CD4-positive, alpha-beta T cell treated with Interleukin-6 at 100 ng/mL for 8 hours (primary cell): ENCODE measurements around the gene FXYD1.

Experiments
- DNase-seq: peaks from one replicate; pipeline ENCODE4 v3.0.0-alpha.2; 2020; ENCODE audit warnings: mixed read lengths, low spot score

The FXYD1 gene

DNA sequence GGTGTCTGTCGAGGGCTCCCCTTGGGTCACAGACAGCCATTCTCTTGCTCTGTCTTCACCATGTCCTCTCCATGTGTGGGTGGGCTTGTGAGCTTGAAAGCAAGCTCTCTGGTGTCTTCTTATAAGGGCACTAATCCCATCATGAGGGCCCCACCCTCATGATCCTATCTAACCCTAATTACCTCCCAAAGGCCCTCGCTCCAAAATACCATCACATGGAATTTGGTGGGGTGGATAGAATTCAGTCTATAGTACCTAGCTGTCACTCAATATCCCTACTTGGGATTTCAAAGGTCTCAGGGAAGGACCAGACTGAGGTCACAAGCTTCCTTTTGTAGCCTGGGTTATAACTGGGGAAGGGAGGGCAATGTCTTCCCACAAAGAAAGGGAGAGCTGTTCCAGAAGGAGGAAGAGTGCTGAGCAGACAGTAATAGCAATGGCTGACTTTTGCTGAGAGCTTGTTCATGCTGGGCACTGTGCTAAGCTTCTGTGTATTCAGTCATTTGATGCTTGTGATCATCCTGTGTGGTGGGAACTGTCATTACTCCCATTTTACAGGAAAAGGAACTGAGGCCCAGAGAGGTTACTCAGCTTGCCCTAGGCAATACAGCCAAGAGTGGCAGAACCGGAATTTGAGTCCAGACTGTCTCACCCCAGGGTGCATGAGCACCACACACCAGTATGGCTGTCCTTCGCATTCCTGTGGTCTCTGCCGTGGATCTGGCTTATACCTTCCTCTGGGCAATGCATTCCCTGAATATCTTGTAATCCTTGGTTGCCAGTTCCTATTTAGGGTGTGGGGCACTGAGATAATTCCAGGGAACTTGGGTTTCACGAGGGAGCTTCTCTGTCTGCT, 24.1 kb downstream of the FXYD1 start:
- DNase-seq, result no peak

DNA sequence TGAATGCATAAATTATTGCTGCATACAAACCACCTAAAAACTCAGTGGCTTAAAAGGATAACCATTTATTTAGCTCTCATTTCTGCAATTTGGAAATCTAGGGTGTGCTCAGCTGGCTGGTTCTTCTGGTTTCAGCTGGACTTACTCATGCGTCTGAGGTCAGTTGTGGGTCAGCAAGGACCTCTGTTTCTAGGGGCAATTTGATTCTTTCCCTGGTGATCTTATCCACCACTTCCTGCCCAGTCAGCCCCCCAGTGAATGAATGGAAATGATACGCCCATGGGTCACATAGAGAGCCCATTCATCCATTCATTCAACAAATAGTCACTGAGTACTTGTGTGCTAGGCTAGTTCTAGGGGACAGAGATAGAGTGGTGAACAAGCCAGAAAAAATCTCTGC, 25.8 kb downstream of the FXYD1 start:
- no peak for DNase-seq

DNA sequence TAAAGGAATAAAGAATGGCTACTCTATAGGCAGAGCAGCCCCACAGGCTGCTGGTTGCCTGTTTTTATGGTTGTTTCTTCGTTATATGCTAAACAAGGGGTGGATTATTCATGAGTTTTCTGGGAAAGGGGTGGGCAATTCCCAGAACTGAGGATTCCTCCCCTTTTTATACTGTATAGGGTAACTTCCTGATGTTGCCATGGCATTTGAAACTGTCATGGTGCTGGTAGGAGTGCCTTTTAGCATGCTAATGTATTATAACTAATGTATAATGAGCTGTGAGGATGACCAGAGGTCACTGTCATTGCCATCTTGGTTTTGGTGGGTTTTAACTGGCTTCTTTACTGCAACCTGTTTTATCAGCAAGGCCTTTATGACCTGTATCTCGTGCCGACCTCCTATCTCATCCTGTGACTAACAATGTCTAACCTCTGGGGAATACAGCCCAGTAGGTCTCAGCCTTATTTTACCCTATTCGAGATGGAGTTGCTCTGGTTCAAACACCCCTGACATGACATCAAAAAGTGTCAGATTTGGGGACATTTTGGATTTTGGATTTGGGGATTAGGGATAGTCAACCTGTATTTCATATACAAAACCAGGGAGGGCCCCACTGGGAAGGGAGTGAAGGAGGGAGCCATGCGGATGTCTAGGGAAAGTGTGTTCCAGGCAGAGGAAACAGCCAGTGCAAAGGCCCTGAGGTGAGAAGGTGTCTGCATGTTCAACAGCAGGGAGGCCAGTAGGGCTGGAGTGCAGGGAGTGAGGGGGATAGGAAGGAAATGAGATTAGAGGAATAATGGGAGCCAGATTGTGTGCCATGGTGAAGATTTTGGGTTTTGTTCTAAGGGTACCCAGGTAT, 26.8 kb downstream of the FXYD1 start:
- DNase-seq, result no peak

DNA sequence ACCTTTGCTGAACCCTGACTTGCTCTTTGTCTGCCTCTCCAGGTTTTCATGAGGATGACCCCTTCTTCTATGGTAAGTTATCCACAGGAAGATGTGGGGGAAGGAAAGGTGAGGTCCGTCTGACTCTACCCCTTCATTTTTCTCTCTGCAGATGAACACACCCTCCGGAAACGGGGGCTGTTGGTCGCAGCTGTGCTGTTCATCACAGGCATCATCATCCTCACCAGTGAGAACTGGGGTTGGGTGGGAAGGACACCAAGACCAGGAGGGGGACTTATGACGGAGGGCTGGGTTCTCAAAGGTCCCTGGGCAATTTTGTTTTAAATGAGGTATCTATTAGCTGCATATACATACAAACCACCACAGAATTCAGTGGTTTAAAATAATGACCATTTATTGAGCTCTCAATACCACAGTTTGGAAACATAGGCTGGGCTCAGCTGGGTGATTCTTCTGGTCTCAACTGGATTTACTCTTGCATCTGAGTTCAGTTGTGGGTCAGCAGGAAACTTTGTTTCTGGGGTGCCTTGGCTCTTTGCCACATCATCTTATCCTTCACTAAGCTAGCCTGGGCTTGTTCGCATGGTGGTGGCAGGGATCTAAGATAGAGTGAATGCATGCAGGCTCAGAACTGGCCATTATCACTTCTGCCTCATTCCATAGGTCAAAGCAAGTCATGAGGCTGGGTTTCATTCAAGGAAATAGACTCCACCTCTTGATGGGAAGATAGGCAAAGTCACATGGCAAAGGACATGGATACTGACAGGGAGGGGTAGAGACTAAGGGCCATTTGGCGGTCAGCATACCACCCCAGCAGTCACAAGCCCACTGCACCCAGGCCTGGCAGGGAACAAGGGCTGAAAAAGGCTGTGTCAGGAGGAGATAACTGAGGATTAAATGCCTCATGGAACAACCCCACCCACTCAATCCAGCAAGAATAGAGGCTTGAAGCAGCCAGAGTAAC, 27.8 kb downstream of the FXYD1 start:
- no peak for DNase-seq

DNA sequence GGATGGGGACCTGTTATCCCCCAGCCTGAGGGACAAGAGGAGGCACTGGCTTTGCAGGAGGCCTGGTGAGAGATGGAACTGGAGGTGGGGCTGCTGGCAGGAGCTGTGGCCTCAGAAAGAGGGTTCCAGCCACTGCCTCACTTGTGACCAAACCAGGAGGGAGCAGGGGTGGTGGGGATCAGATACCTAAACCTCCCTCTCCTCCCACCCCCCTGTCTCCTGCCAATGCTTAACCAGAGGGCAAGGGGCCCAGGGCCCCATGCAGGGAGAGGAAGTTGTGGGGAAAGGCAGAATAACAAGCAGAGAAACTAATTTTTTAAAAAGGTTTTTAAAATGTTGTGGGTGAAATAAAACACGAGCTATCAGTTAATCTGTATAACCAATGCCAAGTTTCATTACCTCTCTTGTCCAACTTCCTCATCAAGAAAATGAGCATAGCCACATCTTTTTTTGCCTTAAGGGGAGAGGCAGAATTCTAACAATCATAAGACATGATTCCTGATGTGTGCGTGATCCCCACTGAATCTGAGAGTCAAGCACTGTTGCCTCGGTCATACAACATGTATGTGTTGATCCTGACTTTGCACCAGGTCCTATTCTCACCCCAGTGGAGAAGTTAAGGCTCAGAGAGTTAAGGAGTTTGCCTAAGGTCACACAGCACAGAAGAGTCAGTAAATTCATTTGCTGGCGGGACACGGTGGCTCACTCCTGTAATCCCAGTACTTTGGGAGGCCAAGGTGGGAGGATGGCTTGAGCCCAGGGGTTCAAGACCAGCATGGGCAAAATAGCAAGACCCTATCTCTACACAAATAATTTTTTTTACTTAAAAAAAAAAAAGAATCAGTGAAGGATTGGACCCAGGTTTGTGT, 28.9 kb downstream of the FXYD1 start:
- DNase-seq, result no peak

DNA sequence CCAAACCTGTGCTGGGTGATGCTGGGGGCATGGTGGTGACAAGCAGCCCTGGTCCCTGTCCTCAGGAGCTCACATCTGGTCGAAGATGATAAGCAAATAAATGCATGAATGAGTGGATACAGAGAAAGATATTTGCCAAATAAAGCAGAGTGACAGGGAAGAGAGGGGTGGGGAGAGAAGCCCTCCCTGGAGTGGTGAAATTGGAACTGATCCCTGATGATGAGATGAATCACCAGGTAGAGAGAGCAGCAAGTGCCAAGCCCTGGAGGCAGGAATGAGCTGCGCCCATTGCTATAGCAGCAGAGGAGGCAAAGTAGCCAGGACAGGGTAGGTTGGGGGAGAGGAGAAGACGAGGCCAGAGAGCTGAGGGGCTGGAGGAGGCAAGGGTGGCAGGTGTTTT, 29.6 kb downstream of the FXYD1 start:
- no peak for DNase-seq

DNA sequence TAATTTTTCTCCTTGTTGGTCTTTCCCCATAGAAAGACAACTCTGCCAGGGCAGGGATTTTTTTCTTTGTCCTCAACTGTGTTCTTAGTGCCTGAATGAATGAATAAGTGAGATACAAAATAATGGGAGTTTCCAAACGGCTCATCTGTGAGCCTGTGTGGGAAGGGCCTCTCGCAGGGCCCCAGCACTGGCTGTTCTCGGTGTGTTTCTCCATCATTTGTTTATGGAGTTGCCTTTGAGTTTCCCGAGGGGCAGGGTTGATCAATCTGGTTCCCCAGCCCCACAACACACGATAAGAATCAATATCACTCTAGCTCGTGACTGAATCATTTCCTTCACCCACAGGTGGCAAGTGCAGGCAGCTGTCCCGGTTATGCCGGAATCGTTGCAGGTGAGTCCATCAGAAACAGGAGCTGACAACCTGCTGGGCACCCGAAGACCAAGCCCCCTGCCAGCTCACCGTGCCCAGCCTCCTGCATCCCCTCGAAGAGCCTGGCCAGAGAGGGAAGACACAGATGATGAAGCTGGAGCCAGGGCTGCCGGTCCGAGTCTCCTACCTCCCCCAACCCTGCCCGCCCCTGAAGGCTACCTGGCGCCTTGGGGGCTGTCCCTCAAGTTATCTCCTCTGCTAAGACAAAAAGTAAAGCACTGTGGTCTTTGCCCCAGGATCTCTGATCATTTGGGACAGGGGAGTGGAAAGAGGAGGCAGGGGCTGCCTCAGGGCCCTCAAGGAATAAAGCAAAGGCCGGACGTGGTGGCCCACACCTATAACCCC, 30.8 kb downstream of the FXYD1 start:
- DNase-seq, result no peak

DNA sequence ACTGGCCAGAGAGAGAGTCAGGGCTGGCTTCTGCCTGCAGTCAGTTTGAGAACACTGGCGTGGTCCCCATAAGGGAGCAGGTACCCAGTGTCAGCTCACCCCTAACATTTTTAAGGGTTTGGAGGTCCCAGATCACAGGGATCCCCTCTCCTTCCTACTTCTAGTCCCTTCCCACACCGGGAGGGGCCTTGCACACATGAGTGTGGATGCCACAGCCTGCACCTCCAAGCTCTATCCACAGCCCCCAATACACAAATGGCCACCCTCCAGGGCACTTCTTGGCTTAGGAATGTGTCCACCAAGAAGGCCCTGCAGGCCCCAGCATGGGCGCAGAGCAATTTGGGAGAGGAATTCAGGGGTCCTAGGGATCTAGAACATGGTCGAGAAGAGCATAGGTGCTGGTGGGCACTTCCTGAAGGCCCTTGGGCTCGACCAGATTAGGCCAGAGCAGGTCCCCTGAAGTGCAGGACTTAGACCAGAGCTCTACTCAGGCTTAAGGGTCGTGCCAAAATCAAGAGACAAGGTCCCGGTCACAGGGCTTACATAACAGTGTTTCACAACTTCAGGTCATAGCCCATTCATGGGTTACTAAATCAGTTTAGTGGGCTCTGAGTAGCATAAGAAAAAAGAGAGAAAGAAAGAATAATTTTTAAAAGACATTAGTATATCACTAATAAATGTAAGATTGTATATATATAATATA, 31.9 kb downstream of the FXYD1 start:
- DNase-seq, result no peak

DNA sequence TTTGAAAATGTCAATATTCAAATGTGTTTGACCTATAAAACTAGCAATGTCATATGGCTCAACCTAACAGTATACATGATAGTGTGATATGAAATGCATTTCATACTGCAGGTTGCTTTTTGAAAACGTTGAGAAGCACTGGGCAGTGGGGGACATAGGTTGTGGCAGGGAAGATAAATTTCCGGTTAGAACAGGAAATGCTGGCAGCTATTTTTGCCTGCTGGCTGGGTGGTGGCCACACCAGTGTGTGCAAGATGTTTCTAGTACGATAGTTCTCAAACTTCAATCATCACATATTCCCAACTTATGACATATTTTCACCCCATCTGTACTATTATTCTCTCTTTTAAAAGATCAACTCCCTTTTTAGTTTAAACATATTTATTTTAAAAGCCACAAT, 33.1 kb downstream of the FXYD1 start:
- no peak for DNase-seq

DNA sequence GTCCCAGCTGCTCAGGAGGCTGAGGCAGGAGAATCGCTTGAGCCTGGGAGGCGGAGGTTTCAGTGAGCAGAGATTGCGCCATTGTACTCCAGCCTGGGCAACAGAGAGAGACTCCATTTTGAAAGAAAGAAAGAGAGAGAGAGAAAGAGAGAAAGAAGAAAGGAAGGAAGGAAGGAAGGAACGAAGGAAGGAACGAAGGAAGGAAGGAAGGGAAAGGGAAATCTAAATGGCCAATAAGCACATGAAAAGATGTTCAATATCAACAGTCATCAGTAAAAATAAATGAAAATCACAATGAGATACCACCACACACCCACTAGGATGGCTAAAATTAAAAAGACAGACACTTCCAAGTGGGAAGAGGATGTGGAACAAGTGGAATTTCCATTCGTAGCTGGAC, 35.6 kb downstream of the FXYD1 start:
- no peak for DNase-seq

DNA sequence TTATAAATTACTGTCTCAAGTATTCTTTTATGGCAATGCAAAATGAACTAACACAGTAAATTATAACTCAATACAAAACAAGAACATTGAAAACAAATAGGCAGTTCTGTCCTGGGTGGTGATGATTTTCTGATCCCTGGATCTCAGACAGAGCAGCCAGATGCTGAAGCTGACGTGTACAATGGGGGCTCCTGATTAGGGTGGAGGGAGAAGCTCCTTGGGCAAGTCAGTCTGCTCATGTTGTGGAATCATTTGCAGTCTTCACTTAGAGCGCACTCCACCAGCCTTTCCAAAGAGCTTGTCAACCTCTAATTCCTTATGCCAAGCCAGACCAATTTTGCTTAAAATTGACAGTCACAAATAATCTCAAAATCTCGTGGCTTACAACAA, 37.6 kb downstream of the FXYD1 start:
- DNase-seq, result no peak

DNA sequence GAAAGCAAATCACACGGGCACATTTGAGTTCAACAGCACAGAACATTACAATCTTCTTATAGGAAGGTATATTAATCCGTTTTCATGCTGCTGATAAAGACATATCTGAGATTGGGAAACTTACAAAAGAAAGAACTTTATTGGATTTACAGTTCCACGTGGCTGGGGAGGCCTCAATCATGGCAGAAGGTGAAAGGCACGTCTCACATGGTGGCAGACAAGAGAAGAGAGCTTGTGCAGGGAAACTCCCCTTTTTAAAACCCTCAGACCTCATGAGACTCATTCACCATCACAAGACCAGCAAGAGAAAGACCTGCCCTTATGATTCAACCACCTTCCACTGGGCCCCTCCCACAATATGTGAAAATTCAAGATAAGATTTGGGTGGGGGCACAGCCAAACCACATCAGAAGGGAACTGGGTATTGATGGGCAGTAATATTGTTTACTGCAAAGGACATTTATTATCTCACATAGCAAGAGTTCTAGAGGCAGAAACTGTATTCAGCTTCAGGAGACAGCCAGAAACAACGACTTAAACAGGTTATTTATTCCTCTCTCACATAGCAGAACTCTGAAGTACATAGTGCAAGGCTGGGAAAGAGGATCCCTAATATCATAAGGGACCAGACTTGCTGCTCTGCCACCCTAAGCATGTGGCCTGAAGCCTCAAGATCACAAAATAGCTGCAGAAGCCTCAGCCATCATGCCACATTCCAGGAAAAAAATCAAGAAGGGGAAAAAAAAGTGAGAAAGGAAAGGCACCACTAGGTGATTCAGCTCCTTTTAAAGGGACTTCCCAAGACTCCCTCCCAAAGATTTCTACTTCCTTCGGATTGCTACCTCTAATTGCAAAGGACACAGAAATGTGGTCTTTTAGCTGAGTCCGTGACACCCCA, 39.0 kb downstream of the FXYD1 start:
- no peak for DNase-seq

DNA sequence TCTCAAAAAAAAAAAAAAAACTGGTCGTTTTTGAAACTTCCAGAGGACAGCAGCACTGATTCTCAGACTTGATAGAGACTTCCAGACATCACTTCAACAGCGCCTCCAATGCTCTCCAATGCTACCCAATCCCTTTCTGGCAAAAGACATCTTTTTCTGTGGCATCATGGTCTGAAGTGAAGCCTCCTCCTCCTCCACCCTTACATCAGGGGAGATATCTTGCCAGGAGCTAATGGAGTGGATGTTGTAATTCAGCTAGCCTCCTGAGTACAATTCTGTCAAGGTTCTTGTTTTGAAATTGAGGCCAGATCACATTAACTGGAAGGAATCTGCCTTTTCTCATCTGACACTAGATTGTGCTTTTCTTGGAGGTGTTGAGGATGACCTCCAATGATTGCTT, 40.1 kb downstream of the FXYD1 start:
- no peak for DNase-seq

DNA sequence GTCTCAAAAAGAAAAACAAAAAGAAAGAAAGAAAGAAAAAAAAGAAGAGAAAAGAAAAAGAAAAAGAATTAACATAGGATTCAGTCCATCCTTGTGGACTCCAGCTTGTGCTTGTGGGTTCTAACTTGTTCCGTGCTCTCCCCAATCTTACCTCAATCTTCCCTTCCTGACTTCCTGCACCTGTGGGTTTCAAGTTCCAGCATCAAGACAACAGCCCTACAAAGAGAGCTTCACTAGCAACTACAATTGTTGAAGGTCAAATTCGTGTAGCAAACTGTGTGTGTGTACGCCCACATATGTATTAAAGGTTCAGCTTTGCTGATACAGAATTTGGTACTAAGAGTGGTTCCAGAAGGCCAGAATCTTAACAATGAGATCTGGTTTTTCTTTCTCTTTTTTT, 41.2 kb downstream of the FXYD1 start:
- DNase-seq, result no peak

DNA sequence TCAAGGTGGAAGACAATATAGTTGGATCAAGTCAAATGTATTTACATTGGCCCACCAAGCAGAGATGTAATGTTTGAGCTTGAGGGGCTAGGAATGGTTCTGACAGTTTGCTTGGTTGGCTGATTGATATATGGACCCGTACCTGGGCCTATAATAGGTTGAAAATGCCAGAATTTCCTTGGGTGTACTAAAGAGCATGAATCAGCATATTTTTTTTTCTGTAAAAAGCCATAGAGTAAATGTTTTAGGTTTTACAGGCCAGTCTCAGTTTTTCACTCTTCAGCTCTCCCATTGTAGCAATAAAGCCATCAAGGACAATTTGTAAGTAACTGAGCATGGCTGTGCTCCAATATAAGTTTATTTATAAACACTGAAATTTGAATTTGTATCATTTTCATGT, 42.8 kb downstream of the FXYD1 start:
- no peak for DNase-seq

DNA sequence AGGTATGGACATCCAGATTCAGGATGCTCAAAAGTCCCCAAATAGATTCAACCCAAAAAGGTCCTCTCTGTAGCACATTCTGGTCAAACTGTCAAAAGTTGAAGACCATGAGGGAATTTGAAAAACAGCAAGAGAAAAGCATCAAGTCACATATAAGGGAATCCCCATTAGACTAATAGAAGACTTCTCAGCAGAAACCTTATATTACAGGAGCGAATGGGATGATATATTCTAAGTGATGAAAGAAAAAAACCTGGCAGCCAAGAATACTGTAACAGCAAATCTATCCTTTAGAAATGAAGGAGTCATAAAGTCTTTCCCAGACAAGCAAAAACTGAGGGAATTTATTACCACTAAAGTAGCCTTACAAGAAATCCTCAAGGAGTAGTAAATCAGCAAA, 45.6 kb downstream of the FXYD1 start:
- no peak for DNase-seq

DNA sequence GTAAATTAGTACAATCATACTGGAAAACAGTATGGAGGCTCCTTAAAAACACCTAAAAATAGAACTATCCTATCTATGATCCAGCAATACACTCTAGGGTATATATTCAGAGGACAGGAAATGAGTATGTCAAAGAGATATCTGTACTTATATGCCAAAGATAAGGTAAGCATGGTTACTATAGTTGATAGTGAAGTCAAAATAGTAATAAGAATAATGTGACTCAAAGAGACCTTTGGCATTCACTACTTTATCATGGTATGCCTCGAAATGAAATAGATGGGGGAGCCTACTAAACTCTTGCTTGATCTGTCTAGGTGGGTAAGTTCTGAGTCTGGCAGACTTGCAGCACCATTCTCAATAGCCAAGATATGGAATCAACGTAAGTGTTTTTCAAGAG, 46.3 kb downstream of the FXYD1 start:
- DNase-seq, result no peak
